ENCODE measurements around the gene POGLUT3. TPM values are rescaled to one million over a fixed set of nuclear protein-coding genes. Genes with fewer than 3 reads are reported as not detected.

The POGLUT3 gene
- total and polyA plus RNA-seq, 2 of the 4 experiments (the other 2 are of a cell fraction), result 31.7 to 34.8 TPM

GRCh38 chr11:108472681-108473080 lies 25.5 kb downstream of the POGLUT3 start:
- H2AFZ ChIP-seq (replicated peaks; ENCODE audit: low read length, poor library complexity), result no peak overlapping the region
- H2AK5ac ChIP-seq (ENCODE audit: low read depth, low read length), result no peak overlapping the region
- no peak overlapping the region for H3K23ac ChIP-seq (ENCODE audit: low read depth, low read length)
- ChIA-PET POLR2A (ENCODE audit: unreplicated experiment) (no interaction called here), CTCF (interaction anchor here (0.6 kb wide), 1 partner anchor 1613 kb away, joined by 4 read pairs; no protein-coding TSS in a partner anchor)
- no peak overlapping the region for H3K4ac ChIP-seq (ENCODE audit: low read depth, low read length)
- no peak overlapping the region for H3K4me2 ChIP-seq (ENCODE audit: low read depth, low read length)
- H3K18ac ChIP-seq (ENCODE audit: low read depth, low read length), result no peak overlapping the region
- H2BK15ac ChIP-seq (ENCODE audit: low read depth, low read length), result no peak overlapping the region
- in situ Hi-C loops (cut with MboI; ENCODE audit: low sequenced_read_pairs), result no loop called here
- H4K5ac ChIP-seq (ENCODE audit: low read depth, low read length), result no peak overlapping the region
- WGBS, 2 experiments (ENCODE audit: extremely low coverage in 2 of 2, insufficient read length in 1 of 2), result no CpG with 5 or more reads among the region's 1 CpG
- H4K8ac ChIP-seq (ENCODE audit: low read depth in 2 of 2, low read length in 2 of 2), result no peak overlapping the region
- no peaks in the 10 kb centered on the region for H3K27me3 ChIP-seq (ENCODE audit: control insufficient read depth, insufficient read depth, low read length)
- H3K4me3 ChIP-seq (ENCODE audit: insufficient read depth, low read depth, low read length), result no peak overlapping the region
- no peak overlapping the region for H2BK5ac ChIP-seq (ENCODE audit: low read depth, low read length, poor library complexity, severe bottlenecking)
- H4K20me1 ChIP-seq (ENCODE audit: insufficient read depth, low read length), result no peaks in the 10 kb centered on the region
- H2BK20ac ChIP-seq (ENCODE audit: low read depth, low read length), result no peak overlapping the region
- H2AK9ac ChIP-seq (replicated peaks; ENCODE audit: low read depth, low read length, poor library complexity), result no peak overlapping the region
- peaks cover 12% of the 10 kb centered on the region for H3K36me3 ChIP-seq (ENCODE audit: control insufficient read depth, insufficient read depth, low read length)
- no peak overlapping the region for H3K9ac ChIP-seq (ENCODE audit: low read depth, low read length)
- no peaks in the 10 kb centered on the region for H3K9me3 ChIP-seq (ENCODE audit: control insufficient read depth, insufficient read depth, low read length)
- H2BK120ac ChIP-seq (ENCODE audit: low read depth, low read length), result no peak overlapping the region
- H3K14ac ChIP-seq (replicated peaks; ENCODE audit: low read depth, low read length), result no peak overlapping the region
- H3K56ac ChIP-seq (ENCODE audit: extremely low read depth, insufficient read depth, low read length), result no peak overlapping the region
- H3K9me1 ChIP-seq (ENCODE audit: insufficient read depth, low read length), result no peaks in the 10 kb centered on the region
- no peaks in the 10 kb centered on the region for H3K4me1 ChIP-seq (ENCODE audit: control insufficient read depth, insufficient read depth, low read length)
- intact Hi-C loops (cut with micrococcal nuclease), result no loop called here
- no peak overlapping the region for H4K91ac ChIP-seq (ENCODE audit: insufficient read depth, low read depth, low read length)
- ATAC-seq (ENCODE audit: low read depth), result no peak
- H3K27ac ChIP-seq (ENCODE audit: insufficient read depth, low read length), result no peak overlapping the region
- dilution Hi-C loops (cut with HindIII; ENCODE audit: low sequenced_read_pairs, unreplicated experiment), result no loop called here
- TF ChIP-seq RCOR1 (IDR thresholded peaks at IDR 0.05; ENCODE audit: insufficient replicate concordance, low read length), result no peak
- no peak for TF ChIP-seq MAFK (IDR thresholded peaks at IDR 0.05; ENCODE audit: low read depth, low read length)
- no peak for TF ChIP-seq FOS (IDR thresholded peaks at IDR 0.05; ENCODE audit: low read depth, low read length)
- TF ChIP-seq BHLHE40 (IDR thresholded peaks at IDR 0.05; ENCODE audit: low read depth, low read length), result no peak
- no peak for TF ChIP-seq ELK1 (IDR thresholded peaks at IDR 0.05; ENCODE audit: borderline replicate concordance, low read depth, low read length)
- TF ChIP-seq RAD21 (IDR thresholded peaks at IDR 0.05; ENCODE audit: low read length), result no peak
- no peak for TF ChIP-seq NFE2L2 (IDR thresholded peaks at IDR 0.05; ENCODE audit: low read depth, low read length)
- no peak for TF ChIP-seq RFX5 (IDR thresholded peaks at IDR 0.05; ENCODE audit: low read depth, low read length)
- H3K79me1 ChIP-seq (ENCODE audit: low read depth in 1 of 2, low read length in 2 of 2), result no peaks in the 10 kb centered on the region
- DNase-seq, result no peak
- BruUV-seq (replicated peaks), result no TSS peak

Measured in IMR-90 (cell line).